GM12864 (cell line): ENCODE measurements around the gene COL9A3.

ENCODE experiments used
- DNase-seq: peaks from one replicate; pipeline ENCODE4 v3.0.0-alpha.2; 2011; ENCODE audit warnings: low read depth
- H3K4me3 ChIP-seq: 2 replicates; pipeline ENCODE4 v1.5.1; 2011; ENCODE audit warnings: mild to moderate bottlenecking, low read depth, low read length, control low read depth
- CTCF ChIP-seq: IDR thresholded peaks from 2 replicates; pipeline ENCODE4 v1.5.1; 2011; ENCODE audit warnings: low read depth, mild to moderate bottlenecking, moderate library complexity, low read length, control low read depth, inconsistent platforms; ENCODE audit errors: missing control alignments

COL9A3 gene

GRCh38 chr20:62817975-62818591 lies 1.2 kb downstream of the COL9A3 start:
- TF ChIP-seq CTCF: no peak
- DNase-seq: no peak

DNA sequence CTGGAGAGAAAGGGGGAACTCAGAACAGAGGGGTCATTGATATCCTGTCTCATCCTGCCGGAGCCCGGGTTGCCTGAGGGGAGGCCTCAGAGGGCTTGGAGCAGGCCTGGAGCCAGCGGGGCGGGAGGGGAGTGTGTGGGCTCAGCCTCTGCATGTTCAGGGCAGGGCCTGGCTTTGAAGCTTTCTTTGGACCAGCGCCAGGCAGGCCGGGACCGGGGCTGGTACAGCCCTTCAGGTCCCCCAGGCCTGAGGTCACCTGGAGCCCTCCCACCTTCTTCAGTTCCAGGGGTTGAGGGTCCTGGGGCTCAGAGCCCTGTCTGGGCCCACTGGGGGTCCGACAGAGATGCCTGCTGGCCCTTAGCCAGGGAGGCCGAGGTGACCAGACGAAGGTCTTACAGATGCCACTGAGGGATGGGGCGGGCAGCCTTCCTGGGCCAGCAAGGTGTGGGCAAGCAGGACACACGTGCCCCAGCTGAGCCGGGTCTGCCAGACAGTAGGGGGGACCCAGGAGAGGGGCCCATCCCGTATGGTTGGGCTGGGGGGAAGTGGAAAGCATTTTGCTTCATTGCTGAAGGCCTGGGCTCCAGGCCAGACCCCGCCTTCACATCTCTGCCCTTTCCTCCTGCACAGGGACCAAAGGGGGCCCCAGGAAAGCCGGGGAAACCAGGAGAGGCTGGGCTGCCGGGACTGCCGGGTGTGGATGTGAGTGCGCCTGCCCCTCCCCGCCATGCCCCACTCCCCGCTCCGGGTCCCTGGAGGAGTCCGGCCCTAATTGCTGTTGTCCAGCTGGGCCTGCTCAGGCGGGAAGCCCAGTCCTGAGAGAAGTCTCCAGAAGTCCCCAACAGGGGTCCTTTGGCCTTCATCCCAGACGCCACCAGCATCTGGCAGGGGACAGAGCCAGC lies 2.0 kb downstream of the COL9A3 start:
- no peak for DNase-seq
- H3K4me3 ChIP-seq: no peak overlapping the region
- TF ChIP-seq CTCF: no peak

More at GRCh38 chr20:62817975-62818591, 1.2 kb downstream of the COL9A3 start:
- no peak overlapping the region for H3K4me3 ChIP-seq

- no peak overlapping the region for H3K4me3 ChIP-seq
- TF ChIP-seq CTCF: no peak
- no peak for DNase-seq
Measured at GRCh38 chr20:62819494-62820174, 2.8 kb downstream of the COL9A3 start.

DNA sequence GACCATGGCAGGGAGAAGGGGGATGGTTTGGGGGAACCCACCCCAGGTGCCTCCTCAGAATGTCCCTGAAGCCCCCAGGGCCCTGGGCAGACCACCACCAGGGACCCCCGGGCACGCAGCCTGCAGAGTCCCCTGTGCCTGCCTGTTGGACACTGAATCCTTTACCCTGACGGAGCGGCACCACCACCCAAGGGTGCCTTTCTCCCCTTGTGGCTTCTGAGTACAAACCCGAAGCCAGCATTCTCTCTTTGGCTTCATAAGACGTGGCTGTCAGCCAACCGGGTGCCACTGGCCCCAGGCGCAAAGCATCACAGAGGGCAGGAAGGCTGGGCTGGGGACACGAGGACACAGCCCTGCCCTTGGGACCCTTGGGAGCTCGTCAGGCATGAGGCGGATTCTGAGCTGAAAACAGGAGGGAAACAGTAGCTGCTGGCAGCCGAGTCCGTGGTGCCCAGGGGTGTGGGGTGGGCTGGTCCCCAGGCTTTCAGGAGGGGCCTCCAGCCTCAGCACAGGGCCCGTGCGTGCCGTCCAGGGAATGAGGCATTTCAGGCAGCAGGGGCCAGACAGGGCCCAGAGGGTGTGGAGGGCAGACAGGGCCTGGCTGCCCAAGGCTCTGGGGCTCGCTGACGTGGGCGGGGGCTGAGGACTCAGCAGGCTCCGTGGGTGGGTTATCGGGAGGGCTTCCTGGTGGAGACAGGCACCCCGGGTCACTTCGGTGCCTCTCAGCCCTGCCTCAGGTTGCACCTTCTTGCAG lies 3.5 kb downstream of the COL9A3 start:
- DNase-seq: no peak
- no peak overlapping the region for H3K4me3 ChIP-seq
- TF ChIP-seq CTCF: no peak

DNA sequence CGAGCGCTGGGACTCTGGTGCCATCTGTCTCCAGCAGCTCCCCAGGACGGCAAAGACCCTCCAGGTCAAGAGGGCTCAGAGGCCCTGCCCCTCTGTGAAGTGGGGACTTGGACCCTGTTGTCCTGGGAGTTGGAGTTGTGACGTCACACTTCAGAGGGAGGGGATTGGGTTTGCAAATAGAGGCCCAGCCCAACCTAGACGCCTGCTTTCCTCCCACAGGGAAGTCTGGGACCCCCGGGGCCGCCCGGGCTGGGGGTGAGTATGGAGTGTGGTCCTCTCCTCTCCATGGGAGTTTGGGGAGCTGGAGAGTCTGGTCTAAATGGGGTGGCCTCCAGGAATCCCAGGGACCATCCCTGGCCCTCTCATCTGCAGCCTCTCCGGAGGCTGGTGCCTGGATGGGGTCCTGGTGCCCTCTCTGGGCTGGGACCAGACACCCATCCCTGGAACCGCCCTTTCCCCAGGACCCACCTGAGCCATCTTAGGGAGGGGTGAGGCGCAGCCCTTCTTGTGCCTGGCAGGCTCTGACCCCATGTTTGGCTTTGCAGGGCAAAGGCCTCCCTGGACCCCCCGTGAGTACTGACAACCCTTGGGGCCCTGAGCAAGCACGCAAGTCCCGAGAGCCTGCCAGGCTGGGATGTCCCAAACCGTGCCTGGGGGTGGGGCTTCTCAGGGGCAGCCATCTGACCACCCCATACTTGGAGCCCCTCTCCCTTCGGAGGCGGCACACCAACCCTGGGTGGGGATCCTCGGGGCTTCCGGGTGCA lies 4.3 kb downstream of the COL9A3 start:
- TF ChIP-seq CTCF: no peak
- DNase-seq: no peak
- no peak overlapping the region for H3K4me3 ChIP-seq

DNA sequence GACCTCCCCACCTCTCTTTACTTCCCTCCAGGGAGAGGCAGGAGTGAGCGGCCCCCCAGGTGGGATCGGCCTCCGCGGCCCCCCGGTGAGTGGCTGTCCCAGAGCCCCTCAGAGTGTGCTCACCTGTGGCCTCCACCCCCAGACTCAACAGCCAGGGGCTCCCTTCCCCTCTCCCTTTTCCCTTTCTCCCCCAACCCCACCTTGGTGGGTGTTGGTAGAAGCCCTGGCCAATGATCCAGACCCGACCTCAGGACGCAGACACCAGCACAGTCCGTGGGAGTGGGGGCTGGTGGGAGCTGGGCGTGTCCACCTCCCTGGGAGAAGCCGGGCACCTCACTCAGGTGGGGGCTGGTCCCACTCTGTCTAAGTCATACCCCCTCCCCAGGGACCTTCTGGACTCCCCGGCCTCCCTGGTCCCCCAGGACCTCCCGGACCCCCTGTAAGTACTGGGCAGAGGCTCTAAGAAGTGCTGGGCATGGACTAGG lies 4.9 kb downstream of the COL9A3 start:
- no peak for DNase-seq
- H3K4me3 ChIP-seq: no peak overlapping the region
- TF ChIP-seq CTCF: no peak
